GM20000 (cell line): ENCODE measurements around the gene PCDH12.

ENCODE experiments used
- DNase-seq: peaks from one replicate; pipeline ENCODE4 v3.0.0; 2012; ENCODE audit warnings: low spot score
- CTCF ChIP-seq: IDR thresholded peaks from 2 replicates; pipeline ENCODE4 v1.5.1; 2012; ENCODE audit warnings: mild to moderate bottlenecking, control low read depth; ENCODE audit errors: extremely low read depth, missing control alignments

Gene PCDH12

GRCh38 chr5:141914797-141915196, 43.2 kb downstream of the PCDH12 start:
- no peak for TF ChIP-seq CTCF
- no peak for DNase-seq

- DNase-seq, result peak; percentile 62
- TF ChIP-seq CTCF, result no peak
These were observed 43.7 kb downstream of the PCDH12 start for GRCh38 chr5:141914199-141914743.

- no peak for TF ChIP-seq CTCF
- DNase-seq, result no peak
These were observed 44.3 kb downstream of the PCDH12 start for GRCh38 chr5:141913560-141914198.

- no peak for DNase-seq
- no peak for TF ChIP-seq CTCF
These were observed 47.7 kb downstream of the PCDH12 start for GRCh38 chr5:141910271-141910673.

GRCh38 chr5:141909212-141909611, 48.8 kb downstream of the PCDH12 start:
- TF ChIP-seq CTCF, result no peak
- no peak for DNase-seq

- DNase-seq, result no peak
- no peak for TF ChIP-seq CTCF
These were observed 49.2 kb downstream of the PCDH12 start for GRCh38 chr5:141908796-141909195.

- no peak for DNase-seq
- no peak for TF ChIP-seq CTCF
These were observed 51.0 kb downstream of the PCDH12 start for GRCh38 chr5:141906972-141907371.
